SK-N-SH treated with all-trans-retinoic acid at 6 μM for 48 hours (cell line): ENCODE data around the gene DPP6.
"Not testable (repeated sequence)": the region's sequence is repeated elsewhere in the genome, so short reads cannot be mapped to it uniquely, and the experiment has no call there.

Experiments used
- ARNTL ChIP-seq: fragments of 450-650 bp; formaldehyde crosslinking; IDR thresholded peaks from 2 replicates; pipeline ENCODE4 v1.5.0; 2020; ENCODE audit warnings: low read depth, mild to moderate bottlenecking, moderate library complexity, borderline replicate concordance
- BACH2 ChIP-seq: fragments of 250-450 bp; sonication (Bioruptor Pico); IDR thresholded peaks from 2 replicates; pipeline ENCODE4 v1.9.0; 2021; ENCODE audit warnings: mild to moderate bottlenecking, borderline replicate concordance
- ESRRG ChIP-seq: fragments of 250-450 bp; sonication (Bioruptor Pico); IDR thresholded peaks from 2 replicates; pipeline ENCODE4 v1.6.1; 2021; ENCODE audit warnings: mild to moderate bottlenecking
- OSR1 ChIP-seq: fragments of 250-450 bp; sonication (Bioruptor Pico); IDR thresholded peaks from 2 replicates; pipeline ENCODE4 v1.8.0; 2022; ENCODE audit warnings: moderate library complexity, mild to moderate bottlenecking, inconsistent platforms
- PATZ1 ChIP-seq: fragments of 250-450 bp; sonication (Bioruptor Pico); IDR thresholded peaks from 2 replicates; pipeline ENCODE4 v1.8.0; 2020; ENCODE audit warnings: mild to moderate bottlenecking, moderate library complexity, borderline replicate concordance
- ZFP30 ChIP-seq: fragments of 450-650 bp; formaldehyde crosslinking; IDR thresholded peaks from 2 replicates; pipeline ENCODE4 v1.5.0; 2022; ENCODE audit warnings: mild to moderate bottlenecking, moderate library complexity
- ZNF70 ChIP-seq: fragments of 450-650 bp; formaldehyde crosslinking; IDR thresholded peaks from 2 replicates; pipeline ENCODE4 v1.5.0; 2020; ENCODE audit warnings: mild to moderate bottlenecking, moderate library complexity

DNA sequence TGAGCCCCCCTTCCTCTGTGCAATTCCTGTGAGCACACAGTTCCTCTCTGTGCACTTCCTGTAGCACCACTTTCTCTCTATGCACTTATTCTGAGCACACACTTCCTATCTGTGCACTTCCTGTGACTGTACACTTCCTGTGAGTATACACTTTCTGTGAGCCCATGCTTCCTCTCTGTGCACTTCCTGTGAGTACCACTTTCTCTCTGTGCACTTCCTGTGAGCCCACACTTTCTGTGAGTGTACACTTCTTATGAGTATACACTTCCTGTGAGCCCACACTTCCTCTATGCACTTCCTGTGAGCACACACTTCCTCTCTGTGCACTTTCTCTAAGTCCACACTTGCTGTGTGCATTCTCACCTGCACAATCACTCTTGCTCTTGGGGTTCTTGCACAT, 83.4 kb downstream of the DPP6 start:
- TF ChIP-seq ZFP30 (CRISPR knock-in tag); ESRRG (CRISPR knock-in tag); BACH2; PATZ1 (CRISPR knock-in tag); ZNF70; ARNTL; OSR1 (CRISPR knock-in tag): not testable (repeated sequence)
